GM12865 (cell line): Measurements from ENCODE around the gene ZBTB16.

Experiments
- DNase-seq: peaks from one replicate; pipeline ENCODE4 v3.0.0; 2010; ENCODE audit warnings: low read depth
- H3K4me3 ChIP-seq: 2 replicates; pipeline ENCODE4 v1.5.1; 2011; ENCODE audit warnings: mild to moderate bottlenecking, low read depth, low read length, control low read depth
- CTCF ChIP-seq: IDR thresholded peaks from 2 replicates; pipeline ENCODE4 v1.5.1; 2011; ENCODE audit warnings: low read length, control low read depth, low read depth, inconsistent platforms; ENCODE audit not compliant: insufficient read depth; ENCODE audit errors: missing control alignments

Gene ZBTB16

DNA sequence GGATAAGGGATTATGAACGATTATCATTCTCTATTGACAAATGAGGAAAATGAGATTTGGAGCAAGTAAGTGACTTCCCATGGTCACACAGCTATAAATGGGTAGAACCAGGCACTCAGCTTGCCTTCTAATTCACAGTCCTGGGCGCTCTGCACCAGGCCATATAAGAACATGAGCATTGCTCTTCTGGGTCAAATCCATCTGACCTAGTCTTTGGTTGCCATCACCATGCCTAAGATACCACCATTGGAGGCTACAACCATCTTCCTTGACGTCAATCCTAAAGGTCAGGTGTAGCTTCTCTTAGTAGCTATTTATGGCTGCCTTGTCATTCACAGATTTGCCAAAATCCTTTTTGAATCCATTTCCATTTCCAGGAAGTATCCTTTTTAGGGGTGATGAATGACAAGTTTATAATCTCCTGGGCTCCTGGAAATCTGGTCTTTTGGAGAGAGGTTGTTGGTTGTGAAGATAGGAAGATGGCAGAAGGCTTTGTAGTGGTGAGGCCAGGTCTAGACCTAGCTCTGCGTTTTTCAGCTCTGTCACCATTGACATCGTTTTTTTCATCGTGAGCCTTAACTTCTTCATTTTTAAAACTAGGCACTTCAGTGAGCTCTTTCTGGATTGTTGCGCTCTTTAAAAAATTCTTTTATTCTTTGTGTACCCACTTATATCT is 11.1 kb downstream of the ZBTB16 start:
- TF ChIP-seq CTCF: no peak
- no peak overlapping the region for H3K4me3 ChIP-seq
- no peak for DNase-seq

DNA sequence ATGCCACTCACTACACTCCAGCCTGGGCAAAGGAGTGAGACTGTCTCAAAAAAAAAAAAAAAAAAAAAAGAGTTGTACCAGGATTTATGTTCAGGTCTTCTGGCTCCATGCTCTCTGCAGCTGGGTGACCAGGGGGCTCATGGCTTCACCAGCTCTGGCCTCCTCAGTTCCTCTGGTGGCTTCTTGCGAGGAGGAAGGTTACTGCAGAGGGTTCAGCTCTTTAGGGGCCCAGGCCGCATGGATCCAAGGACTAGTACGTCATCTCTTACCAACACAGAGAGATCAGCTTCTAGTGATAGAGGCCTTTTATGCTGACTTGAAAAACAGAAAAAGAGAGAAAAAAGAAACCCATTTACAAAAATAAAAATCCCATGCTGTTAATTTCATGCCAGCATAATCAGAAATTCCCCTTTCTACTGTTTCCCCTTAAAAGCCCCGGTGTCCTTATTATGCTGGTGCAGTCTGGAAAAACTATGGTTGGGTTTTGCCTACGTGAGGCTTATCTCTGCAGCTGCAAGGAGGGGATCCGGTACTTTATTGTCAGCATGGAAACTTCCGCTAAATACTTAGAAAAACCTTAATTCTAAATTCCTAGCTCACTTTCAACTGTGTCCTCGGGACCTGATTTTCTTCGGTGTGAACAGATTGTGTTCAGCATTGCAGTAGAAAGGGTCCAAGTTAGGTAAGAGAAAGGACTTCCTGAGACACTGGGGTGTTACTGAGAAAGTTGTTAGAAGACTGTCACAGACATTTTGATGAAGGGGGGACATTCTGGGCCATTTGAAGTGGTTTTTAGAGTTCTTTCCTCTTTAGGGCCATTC is 13.7 kb downstream of the ZBTB16 start:
- TF ChIP-seq CTCF: no peak
- H3K4me3 ChIP-seq: no peak overlapping the region
- no peak for DNase-seq

GRCh38 chr11:114073828-114074381 is 14.4 kb downstream of the ZBTB16 start:
- no peak for DNase-seq
- no peak overlapping the region for H3K4me3 ChIP-seq
- no peak for TF ChIP-seq CTCF

DNA sequence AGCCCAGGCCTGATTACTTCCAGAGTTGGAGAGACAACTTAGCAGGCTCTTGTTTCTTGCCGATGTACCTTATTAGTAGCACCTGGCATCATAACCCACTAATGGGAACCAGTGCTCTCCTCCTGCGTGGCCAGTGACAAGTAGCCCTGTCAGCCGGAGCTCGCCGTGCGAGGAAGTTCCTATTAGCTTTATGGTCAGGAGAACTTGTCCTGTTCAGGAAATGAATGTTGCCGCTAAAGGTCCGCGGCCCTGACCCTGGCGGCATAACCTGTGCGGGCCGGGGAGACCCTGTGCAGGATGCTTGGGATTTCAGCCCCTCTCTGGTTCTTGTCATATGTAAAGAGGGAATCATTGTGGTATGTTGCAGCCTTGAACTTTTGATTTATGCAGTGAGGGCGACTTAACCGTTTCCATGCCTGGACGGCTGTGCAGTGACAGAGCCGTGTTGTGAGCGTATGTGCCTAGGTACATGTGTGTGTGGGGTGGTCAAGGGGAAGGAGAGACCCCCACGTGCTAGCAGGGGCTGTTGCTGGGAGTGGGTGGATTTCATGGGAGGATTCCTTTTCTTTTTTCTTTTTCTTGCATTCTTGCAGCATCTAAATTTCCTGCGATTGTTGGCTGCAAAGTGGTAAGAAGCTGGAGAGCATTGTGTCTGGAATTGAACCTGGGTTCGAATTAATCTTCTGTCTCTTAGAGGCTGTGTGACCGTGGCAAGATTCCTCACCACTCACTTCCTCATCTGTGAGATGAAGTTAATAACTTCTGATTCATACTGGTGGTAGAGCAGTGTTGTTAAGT is 15.2 kb downstream of the ZBTB16 start:
- H3K4me3 ChIP-seq: no peak overlapping the region
- TF ChIP-seq CTCF: no peak
- no peak for DNase-seq

- no peak for DNase-seq
- no peak overlapping the region for H3K4me3 ChIP-seq
- no peak for TF ChIP-seq CTCF
Measured at GRCh38 chr11:114075344-114075610, 15.8 kb downstream of the ZBTB16 start.

- TF ChIP-seq CTCF: peak; percentile 27
Measured at GRCh38 chr11:114075891-114076441, 16.5 kb downstream of the ZBTB16 start.

More at GRCh38 chr11:114075891-114076441, 16.5 kb downstream of the ZBTB16 start:
- H3K4me3 ChIP-seq: no peak overlapping the region
- no peak for DNase-seq
